ENCODE results near the gene CLN6.

DNA sequence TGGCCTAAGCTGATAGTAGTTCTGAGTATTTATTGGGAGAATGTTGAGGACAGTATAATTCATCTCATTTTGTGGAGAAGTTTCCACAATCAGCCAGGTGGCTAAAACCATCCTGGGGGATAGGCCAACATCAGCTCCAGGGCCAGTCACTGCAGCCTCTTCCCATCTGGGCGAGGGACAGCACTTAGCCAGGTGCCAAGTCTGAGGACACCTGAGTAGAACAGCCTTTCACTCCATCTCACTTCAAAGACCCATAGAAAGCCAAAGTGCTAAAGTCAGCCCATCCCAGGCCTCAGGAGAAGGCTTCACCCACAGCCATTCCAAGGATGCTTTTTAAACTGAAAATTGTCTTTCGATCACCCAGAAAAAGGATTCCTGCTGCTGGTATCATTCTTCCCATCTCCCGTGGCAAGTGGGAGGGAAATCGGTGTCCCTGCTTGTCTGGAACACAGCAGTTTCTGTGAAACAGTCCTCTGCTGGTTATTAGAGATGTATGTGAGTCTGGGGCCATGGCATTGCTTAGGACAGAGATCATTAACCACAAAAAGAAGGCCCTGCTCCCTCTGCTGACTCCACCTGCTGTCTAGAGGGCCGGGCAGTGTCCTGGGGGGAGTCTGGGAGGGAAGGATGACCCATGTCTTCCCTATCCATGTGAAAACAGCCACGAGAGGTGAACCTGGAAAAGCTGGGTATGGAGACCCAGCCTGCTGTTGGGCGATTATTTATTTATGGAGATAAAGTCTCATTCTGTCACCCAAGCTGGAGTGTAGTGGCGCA lies 34.0 kb downstream of the CLN6 start:
- TF ChIP-seq, protein P1, sequence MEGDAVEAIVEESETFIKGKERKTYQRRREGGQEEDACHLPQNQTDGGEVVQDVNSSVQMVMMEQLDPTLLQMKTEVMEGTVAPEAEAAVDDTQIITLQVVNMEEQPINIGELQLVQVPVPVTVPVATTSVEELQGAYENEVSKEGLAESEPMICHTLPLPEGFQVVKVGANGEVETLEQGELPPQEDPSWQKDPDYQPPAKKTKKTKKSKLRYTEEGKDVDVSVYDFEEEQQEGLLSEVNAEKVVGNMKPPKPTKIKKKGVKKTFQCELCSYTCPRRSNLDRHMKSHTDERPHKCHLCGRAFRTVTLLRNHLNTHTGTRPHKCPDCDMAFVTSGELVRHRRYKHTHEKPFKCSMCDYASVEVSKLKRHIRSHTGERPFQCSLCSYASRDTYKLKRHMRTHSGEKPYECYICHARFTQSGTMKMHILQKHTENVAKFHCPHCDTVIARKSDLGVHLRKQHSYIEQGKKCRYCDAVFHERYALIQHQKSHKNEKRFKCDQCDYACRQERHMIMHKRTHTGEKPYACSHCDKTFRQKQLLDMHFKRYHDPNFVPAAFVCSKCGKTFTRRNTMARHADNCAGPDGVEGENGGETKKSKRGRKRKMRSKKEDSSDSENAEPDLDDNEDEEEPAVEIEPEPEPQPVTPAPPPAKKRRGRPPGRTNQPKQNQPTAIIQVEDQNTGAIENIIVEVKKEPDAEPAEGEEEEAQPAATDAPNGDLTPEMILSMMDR (IDR thresholded peaks at IDR 0.05), result no peak
- no peak for TF ChIP-seq POLR2A (IDR thresholded peaks at IDR 0.05)
- TF ChIP-seq POLR2AphosphoS5 (IDR thresholded peaks at IDR 0.05), result no peak
- TF ChIP-seq EP300 (IDR thresholded peaks at IDR 0.05), result no peak

Data from stomach (tissue), 4 donors.